ENCODE data around the gene SCN1A.

GRCh38 chr2:166042768-166043390, 84.9 kb downstream of the SCN1A start:
- TF ChIP-seq, protein P1, sequence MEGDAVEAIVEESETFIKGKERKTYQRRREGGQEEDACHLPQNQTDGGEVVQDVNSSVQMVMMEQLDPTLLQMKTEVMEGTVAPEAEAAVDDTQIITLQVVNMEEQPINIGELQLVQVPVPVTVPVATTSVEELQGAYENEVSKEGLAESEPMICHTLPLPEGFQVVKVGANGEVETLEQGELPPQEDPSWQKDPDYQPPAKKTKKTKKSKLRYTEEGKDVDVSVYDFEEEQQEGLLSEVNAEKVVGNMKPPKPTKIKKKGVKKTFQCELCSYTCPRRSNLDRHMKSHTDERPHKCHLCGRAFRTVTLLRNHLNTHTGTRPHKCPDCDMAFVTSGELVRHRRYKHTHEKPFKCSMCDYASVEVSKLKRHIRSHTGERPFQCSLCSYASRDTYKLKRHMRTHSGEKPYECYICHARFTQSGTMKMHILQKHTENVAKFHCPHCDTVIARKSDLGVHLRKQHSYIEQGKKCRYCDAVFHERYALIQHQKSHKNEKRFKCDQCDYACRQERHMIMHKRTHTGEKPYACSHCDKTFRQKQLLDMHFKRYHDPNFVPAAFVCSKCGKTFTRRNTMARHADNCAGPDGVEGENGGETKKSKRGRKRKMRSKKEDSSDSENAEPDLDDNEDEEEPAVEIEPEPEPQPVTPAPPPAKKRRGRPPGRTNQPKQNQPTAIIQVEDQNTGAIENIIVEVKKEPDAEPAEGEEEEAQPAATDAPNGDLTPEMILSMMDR (conservative IDR thresholded peaks at IDR 0.05; ENCODE audit: low read depth, low read length): no peak
- TF ChIP-seq POLR2A (IDR thresholded peaks at IDR 0.05; ENCODE audit: low read depth, low read length): no peak
- TF ChIP-seq BHLHE40 (IDR thresholded peaks at IDR 0.05; ENCODE audit: low read depth, low read length): no peak
- TF ChIP-seq USF2 (IDR thresholded peaks at IDR 0.05; ENCODE audit: low read depth, low read length): no peak
